ENCODE measurements around the gene B3GNT7. TPM values are rescaled to one million over a fixed set of nuclear protein-coding genes. Genes with fewer than 3 reads are reported as not detected.

The B3GNT7 gene
- total and polyA plus RNA-seq, 2 of the 8 experiments (the other 6 are each of a cell fraction or from before 2014, with no cell fraction given): 26.4 to 73.1 TPM

DNA sequence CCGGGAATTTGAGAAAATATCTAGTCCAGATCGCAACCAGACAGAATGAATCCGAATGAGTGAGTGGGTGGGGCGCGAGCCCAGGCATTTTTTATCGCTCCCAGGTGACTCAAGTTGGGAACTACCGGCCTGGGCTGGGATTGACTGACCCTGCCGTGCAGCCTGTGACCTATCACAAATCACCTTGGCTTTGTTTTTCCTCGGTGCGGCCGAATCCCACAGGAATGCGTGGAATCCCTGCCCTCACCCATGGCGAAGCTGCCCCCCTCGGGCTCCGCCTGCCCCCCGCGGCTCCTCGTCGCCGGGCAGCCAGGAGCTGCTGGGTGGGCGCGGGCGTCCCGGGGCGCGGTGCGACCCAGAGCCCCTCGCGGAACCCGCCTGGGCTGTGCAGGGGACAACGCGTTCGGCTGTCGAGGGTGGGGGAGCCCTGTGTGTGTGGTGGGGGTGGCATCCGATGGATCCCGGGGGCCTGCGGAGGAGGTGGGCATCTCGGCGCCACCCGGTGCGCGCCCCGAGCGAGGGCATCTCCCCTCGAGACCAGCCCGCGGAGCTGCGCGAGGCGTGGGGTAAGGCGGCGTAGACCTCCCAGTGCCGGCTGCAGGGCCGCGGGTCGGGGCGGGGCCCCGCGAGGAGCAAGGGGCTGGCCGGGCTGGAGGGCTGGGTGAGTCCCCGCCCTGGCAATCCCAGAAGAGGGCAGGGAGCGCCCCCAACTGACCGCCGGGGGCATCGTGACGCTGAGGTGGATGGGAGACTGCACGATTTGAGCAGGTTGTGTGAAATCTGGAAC, 16.5 kb downstream of the B3GNT7 start (continued):
- TF ChIP-seq RBBP5 (IDR thresholded peaks at IDR 0.05; ENCODE audit: borderline replicate concordance, low read depth, low read length) (peak; percentile 64; the same call in 1 of the 2 replicates), CEBPB (IDR thresholded peaks at IDR 0.05; ENCODE audit: low read depth, low read length) (no peak), EGR1 (IDR thresholded peaks at IDR 0.05; ENCODE audit: borderline replicate concordance, low read depth, low read length) (peak; percentile 43; the same call in 1 of the 2 replicates), ASH2L (IDR thresholded peaks at IDR 0.05; ENCODE audit: low read length) (peak; percentile 17), BRCA1 (IDR thresholded peaks at IDR 0.05; ENCODE audit: low read depth, low read length) (no peak)
- TF ChIP-seq, protein P1, sequence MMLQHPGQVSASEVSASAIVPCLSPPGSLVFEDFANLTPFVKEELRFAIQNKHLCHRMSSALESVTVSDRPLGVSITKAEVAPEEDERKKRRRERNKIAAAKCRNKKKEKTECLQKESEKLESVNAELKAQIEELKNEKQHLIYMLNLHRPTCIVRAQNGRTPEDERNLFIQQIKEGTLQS (IDR thresholded peaks at IDR 0.05; ENCODE audit: insufficient read depth, low read depth, low read length): no peak
- TF ChIP-seq, protein P2, sequence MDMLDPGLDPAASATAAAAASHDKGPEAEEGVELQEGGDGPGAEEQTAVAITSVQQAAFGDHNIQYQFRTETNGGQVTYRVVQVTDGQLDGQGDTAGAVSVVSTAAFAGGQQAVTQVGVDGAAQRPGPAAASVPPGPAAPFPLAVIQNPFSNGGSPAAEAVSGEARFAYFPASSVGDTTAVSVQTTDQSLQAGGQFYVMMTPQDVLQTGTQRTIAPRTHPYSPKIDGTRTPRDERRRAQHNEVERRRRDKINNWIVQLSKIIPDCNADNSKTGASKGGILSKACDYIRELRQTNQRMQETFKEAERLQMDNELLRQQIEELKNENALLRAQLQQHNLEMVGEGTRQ (IDR thresholded peaks at IDR 0.05; ENCODE audit: low read length): no peak
- TF ChIP-seq, protein P3, sequence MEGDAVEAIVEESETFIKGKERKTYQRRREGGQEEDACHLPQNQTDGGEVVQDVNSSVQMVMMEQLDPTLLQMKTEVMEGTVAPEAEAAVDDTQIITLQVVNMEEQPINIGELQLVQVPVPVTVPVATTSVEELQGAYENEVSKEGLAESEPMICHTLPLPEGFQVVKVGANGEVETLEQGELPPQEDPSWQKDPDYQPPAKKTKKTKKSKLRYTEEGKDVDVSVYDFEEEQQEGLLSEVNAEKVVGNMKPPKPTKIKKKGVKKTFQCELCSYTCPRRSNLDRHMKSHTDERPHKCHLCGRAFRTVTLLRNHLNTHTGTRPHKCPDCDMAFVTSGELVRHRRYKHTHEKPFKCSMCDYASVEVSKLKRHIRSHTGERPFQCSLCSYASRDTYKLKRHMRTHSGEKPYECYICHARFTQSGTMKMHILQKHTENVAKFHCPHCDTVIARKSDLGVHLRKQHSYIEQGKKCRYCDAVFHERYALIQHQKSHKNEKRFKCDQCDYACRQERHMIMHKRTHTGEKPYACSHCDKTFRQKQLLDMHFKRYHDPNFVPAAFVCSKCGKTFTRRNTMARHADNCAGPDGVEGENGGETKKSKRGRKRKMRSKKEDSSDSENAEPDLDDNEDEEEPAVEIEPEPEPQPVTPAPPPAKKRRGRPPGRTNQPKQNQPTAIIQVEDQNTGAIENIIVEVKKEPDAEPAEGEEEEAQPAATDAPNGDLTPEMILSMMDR (IDR thresholded peaks at IDR 0.05; ENCODE audit: control extremely low read depth in 1 of 3, insufficient read depth in 1 of 3, low read depth in 1 of 3, low read length in 3 of 3): peak; percentile 90 to 97 (median 96)
